ENCODE results near the gene POPDC2. TPM values are rescaled to one million over a fixed set of nuclear protein-coding genes. Genes with fewer than 3 reads are reported as not detected.

Gene POPDC2
- total RNA-seq, 1 experiment from 2014 or later, result 0.39 TPM

GRCh38 chr3:119641416-119641815 is 19.0 kb downstream of the POPDC2 start:
- DNase-seq (ENCODE audit: low read depth), result no peak

GRCh38 chr3:119639494-119640350 is 20.7 kb downstream of the POPDC2 start:
- peak; percentile 39 for DNase-seq (ENCODE audit: low read depth)

GRCh38 chr3:119637679-119638477 is 22.5 kb downstream of the POPDC2 start:
- DNase-seq (ENCODE audit: low read depth), result peak; percentile 97

- DNase-seq (ENCODE audit: low read depth), result no peak
Observed at GRCh38 chr3:119636891-119637611, 23.3 kb downstream of the POPDC2 start.

- DNase-seq (ENCODE audit: low read depth), result peak; percentile 58
Observed at GRCh38 chr3:119636249-119636648, 24.1 kb downstream of the POPDC2 start.

GRCh38 chr3:119635719-119636118 is 24.7 kb downstream of the POPDC2 start:
- no peak for DNase-seq (ENCODE audit: low read depth)

GRCh38 chr3:119632829-119633228 is 27.6 kb downstream of the POPDC2 start:
- DNase-seq (ENCODE audit: low read depth), result no peak

- no peak for DNase-seq (ENCODE audit: low read depth)
Observed at GRCh38 chr3:119632216-119632615, 28.2 kb downstream of the POPDC2 start.

- no peak for DNase-seq (ENCODE audit: low read depth)
Observed at GRCh38 chr3:119631516-119631915, 28.9 kb downstream of the POPDC2 start.

- no peak for DNase-seq (ENCODE audit: low read depth)
Observed at GRCh38 chr3:119630880-119631329, 29.5 kb downstream of the POPDC2 start.

- peak; percentile 36 for DNase-seq (ENCODE audit: low read depth)
Observed at GRCh38 chr3:119630128-119630879, 30.1 kb downstream of the POPDC2 start.

- DNase-seq (ENCODE audit: low read depth), result no peak
Observed at GRCh38 chr3:119628816-119629445, 31.5 kb downstream of the POPDC2 start.

GRCh38 chr3:119628390-119628789 is 32.0 kb downstream of the POPDC2 start:
- DNase-seq (ENCODE audit: low read depth), result no peak

GRCh38 chr3:119627461-119627860 is 32.9 kb downstream of the POPDC2 start:
- peak; percentile 28 for DNase-seq (ENCODE audit: low read depth)

GRCh38 chr3:119626196-119626595 is 34.2 kb downstream of the POPDC2 start:
- no peak for DNase-seq (ENCODE audit: low read depth)

- DNase-seq (ENCODE audit: low read depth), result no peak
Observed at GRCh38 chr3:119625451-119626153, 34.8 kb downstream of the POPDC2 start.

- DNase-seq (ENCODE audit: low read depth), result no peak
Observed at GRCh38 chr3:119624002-119624720, 36.2 kb downstream of the POPDC2 start.

GRCh38 chr3:119620899-119621298 is 39.5 kb downstream of the POPDC2 start:
- DNase-seq (ENCODE audit: low read depth), result no peak

GRCh38 chr3:119619094-119619493 is 41.3 kb downstream of the POPDC2 start:
- DNase-seq (ENCODE audit: low read depth), result peak; percentile 52
